Transverse colon (tissue), 3 donors: ENCODE measurements around the gene RNFT2.

ENCODE experiments used
- EP300 ChIP-seq: sonication (generic); formaldehyde crosslinking; IDR thresholded peaks from one replicate; pipeline ENCODE4 v1.6.1; 2017; ENCODE audit warnings: antibody characterized with exemption, low read depth
- POLR2A ChIP-seq: fragments of 450-650 bp; IDR thresholded peaks from one replicate; pipeline ENCODE4 v1.6.1; 2016; ENCODE audit warnings: antibody characterized with exemption, mild to moderate bottlenecking, moderate library complexity
- TF ChIP-seq, protein P1 (sequence below), 5 experiments: fragments of 200-600 bp in 3 of 5; fragments of 450-650 bp in 2 of 5; sonication (generic) in 3 of 5; IDR thresholded peaks; 1 replicate in 2 of 5; 2 replicates in 3 of 5; pipeline ENCODE4 v1.5.1; 2016 to 2017; ENCODE audit warnings: antibody characterized with exemption in 5 of 5, inconsistent platforms in 3 of 5, mild to moderate bottlenecking in 2 of 5, moderate library complexity in 1 of 5

DNA sequence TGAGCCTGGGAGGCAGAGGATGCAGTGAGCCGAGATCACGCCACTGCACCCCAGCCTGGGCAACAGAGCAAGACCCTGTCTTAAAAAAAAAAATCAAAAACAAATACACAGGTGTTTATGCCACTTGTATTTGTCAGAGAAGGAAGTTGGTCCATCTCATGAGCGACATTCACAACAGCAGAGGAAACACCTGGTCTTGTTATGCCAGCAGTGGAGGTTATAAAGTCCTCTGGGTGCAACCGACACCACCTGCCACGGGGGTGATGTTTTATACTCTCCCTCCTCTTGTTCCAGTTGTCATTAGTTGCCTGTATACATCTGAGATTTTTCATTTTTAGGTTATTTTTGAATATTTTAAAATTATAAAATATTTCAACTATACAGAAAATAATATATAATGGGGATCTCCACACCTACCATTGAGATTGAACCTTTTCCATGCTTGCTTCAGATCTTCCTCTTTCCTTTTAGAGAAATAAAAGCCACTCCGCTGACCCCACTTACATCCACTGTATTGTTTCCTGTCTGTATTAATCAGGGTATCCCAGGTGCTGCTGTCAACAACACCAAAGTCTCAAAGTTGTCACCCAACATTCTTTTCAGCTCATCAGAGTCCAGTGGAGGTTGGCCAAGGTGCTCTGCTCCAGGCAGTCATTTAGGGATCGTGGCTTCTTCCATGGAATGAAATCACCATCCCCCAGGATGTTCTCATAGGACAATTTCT is 65.1 kb downstream of the RNFT2 start:
- TF ChIP-seq, protein P1, sequence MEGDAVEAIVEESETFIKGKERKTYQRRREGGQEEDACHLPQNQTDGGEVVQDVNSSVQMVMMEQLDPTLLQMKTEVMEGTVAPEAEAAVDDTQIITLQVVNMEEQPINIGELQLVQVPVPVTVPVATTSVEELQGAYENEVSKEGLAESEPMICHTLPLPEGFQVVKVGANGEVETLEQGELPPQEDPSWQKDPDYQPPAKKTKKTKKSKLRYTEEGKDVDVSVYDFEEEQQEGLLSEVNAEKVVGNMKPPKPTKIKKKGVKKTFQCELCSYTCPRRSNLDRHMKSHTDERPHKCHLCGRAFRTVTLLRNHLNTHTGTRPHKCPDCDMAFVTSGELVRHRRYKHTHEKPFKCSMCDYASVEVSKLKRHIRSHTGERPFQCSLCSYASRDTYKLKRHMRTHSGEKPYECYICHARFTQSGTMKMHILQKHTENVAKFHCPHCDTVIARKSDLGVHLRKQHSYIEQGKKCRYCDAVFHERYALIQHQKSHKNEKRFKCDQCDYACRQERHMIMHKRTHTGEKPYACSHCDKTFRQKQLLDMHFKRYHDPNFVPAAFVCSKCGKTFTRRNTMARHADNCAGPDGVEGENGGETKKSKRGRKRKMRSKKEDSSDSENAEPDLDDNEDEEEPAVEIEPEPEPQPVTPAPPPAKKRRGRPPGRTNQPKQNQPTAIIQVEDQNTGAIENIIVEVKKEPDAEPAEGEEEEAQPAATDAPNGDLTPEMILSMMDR (IDR thresholded peaks at IDR 0.05) = no peak
- TF ChIP-seq EP300 (no peak), POLR2A (no peak)
